Esophagus mucosa (tissue), 1 donor: Measurements from ENCODE around the gene BLM. TPM values are rescaled to one million over a fixed set of nuclear protein-coding genes. Genes with fewer than 3 reads are reported as not detected.

Source experiments
- ATAC-seq: fragments of 200-7000 bp; cut with Tn5 transposase; one replicate; pipeline ENCODE4 v1.9.1; 2020
- total RNA-seq: library from RNA; stranded (reverse); gene quantifications from one replicate; pipeline ENCODE4 v1.2.4, GENCODE V29; 2023
- donor health status: DM: yes; HTN: yes; CAD: no.

BLM gene
- total RNA-seq, 1 donor from 2014 or later: 4.3 TPM

DNA sequence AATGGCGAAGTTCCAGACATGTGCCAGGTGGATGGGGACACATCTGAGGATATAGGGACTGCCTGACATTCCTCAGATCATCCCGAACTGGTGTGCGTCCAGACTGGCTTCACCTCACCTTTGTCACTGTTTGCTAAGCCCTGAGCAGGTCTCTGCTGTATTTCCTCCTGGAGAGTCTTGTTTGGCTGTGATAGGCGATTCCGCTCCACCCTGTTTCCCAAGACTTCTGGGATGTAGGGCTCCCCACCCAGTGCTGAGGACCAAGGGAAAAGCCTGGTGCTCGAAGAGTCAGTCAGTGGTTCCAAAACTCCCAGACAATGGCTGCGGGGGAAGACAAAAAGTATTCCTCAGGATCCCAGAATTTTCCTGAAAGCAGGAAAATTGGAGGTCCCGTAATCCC is 140.2 kb downstream of the BLM start:
- no peak for ATAC-seq

DNA sequence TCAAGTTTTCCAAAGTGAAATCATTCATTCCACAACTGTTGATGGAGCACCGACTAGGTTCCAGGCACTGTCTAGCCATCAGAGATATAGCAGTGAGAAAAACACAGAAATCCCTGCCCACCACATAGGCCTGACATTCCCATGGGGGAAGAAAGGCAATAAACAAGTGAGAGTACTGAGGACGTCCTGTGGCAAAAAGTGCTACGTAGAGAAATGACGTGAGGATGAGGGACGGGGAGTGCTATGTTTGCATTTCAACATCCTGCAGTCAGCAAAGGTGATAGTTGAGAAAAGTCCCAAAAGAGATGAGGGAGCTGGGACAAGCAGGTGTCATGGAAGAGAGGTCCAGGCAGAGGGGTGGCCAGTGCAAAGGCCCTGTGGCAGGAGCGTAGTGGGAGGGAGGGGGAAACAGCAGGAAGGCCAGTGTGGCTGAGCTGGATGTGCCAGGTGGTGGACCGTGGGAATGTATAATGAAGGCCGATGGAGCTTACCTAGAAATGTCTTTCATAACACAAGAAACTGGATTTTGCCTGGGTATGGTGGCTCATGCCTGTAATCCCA is 140.8 kb downstream of the BLM start:
- no peak for ATAC-seq

DNA sequence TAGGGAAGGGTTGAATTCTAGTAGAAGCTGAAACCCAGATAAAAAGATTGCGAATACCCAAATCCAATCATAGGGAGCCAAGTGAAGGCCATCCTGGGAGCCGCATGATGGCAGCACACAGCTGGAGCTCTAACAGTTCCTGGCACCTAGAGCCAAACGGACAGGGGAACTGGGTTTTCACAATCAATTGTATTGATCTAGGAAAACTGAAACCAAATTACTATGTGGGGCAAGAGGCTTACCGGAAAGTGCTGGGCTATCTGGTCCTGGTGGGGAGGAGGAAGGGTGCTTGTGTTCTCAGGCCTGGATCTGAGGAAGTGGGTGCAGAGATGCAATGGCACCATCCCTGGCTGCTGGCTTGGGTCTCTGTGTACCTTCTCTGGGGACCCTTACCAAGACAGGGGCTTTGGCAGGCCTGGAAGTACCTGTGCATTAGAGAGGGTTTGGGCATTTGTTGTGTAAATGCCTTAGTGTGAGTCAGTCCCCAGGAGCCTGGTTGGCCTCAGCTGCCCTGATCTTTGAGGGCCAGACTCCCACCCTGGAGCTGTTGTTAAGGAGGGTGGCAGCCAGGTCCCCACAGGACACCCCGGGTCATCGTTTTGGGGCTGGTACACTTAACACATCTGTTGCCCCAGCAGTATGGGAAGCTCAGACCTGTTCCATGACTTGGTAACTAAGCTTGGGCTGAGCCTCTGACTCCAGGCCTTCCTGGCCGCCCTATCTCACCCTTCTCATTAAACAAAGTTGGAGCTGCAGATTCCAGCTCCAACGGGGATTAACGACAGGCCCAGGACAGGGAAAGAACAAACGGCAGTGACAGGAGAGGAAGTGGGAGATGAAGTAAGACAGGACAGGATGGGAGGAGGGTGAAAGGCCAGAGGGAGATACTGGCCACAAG is 142.3 kb downstream of the BLM start:
- no peak for ATAC-seq

DNA sequence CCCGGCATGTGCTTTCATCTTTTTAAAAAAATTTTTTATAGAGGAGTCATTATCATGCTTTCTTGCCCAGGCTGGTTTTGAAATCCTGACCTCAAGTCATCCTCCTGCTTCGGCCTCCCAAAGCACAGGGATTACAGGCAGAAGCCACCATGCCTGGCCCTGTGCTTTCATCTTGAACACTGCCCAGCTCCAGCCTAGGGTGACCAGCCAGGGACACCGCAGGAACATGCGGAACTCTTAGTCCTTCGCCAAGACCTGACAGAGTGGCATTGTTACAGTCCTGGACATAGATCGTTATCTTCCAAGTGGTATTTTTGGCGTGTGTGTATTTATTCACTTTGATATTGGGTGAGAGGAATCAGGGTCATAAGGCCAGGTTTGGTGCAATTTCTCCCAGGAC is 143.3 kb downstream of the BLM start:
- ATAC-seq: no peak

DNA sequence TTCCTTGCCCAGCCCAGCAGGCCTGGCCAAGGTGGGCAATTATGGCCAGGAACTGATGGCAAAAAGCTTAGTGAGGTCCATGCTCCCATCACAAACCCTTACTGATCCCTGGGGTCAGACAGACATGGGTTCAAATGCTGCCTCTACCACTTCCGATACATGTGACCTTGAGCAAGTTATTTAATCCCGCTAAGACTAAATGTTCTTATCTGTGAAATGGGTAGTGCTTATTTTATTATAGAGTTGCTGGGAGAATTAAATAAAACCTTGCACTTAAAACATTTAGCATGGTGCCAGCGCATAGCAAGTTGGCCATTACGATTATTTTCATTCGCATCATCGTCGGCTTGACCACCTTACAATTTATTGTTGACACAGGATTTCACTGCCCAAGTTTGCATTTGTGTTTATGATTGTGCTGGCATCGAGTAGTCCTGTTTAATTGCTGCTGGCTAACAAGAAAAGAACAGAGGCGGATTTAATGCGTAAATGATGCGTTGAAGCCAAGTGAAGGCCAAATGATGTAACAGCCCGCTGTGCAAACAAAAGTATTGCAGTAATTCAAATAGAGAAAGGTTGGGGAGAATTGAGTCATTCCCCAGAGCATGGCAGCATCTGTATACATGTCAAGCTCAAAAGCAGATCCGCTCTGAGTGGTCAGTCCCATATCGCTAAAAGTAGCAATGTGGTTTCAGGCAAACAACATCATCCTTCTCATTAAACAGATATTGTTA is 144.0 kb downstream of the BLM start:
- ATAC-seq: peak; percentile 67

DNA sequence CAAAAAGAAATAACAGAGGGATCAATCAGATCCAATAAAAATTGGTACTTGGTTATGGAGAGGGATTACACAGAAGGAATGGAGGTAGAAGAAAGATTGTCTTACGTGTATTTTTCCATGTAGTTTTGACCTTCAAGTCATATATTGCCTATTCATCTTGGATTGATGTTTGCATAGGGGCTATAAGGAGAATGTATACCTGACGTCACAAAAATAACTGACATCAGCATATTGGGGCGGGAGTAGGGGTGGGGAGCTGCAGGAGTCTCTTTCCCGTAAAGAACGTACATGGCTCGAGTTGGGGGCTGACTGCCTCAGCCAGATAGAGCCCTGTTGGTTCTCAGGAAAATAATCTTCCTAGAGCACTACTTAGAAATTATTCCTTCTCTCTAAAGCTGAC is 145.3 kb downstream of the BLM start:
- ATAC-seq: no peak

DNA sequence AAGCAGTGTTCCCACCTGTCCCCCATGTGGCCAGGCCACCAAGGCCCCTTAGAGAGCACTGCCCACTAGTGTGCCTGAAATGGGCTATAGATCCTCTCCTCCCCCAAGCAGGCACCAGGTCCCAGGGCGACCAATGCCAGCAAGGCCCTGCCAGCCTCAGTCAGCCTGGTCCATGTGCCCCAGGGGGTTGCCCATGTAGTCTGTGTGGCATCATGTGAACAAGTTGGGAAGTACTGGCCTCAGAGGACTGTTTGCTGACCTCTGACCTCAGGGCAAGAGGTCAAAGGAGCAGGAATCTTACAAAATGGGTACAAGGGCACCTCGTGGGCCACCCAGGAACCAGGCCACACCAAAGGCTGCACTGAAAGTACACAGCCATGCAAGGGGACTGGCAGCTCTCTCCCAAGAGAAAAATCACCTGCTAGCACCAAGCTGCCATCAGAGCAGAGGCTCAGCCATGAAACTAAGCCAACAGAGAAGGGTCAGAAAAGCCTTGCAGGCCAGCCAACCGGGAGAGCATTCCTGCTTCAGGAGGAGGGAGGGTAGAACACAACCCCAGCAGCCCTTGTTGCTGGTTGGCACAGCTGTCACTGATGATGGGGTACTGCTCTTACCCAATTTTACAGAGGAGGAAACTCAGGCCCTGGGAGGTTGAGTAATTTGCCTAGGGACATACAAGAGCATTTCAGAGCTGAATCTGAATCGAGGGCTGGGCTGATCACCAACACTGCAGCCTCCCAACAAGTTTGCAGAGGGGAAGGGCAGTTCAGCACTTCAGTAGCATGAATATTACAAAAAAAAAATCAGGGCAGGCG is 146.0 kb downstream of the BLM start:
- peak; percentile 70 for ATAC-seq

DNA sequence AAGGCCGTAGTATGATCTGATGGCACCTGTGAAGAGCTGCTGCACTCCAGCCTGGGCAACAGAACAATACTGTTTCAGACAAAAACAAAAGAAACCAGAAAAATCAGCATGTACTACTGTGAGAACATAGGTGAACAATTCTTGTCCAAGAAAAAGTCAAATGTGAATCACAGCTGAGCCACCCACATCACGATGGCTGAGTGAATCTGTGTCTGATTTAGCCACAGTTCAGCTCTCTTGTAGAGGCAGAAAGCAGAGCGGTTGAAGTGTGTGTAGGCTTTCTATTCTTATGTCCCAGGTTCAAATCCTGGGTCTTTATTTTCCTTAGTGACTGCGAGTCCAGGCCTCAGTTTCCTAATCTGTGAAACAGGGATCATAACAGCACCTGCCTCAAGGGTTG is 146.8 kb downstream of the BLM start:
- ATAC-seq: peak; percentile 1

DNA sequence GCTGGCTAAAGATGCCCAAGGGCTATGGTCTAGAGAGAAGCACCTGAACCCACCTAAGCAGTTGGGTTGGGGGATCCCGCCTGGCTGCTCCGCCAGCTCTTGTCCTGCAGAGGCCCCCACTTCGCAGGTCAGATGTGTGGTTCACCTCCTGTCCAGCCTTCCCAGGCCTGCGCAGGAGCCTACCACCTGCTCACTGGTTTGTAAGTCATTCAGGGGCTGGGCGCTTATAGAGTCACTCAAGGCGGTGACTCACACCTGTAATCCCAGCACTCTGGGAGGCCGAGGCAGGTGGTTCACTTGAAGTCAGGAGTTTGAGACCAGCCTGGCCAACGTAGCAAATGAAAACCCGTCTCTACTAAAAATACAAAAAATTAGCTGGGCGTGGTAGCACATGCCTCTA is 147.4 kb downstream of the BLM start:
- peak; percentile 40 for ATAC-seq

DNA sequence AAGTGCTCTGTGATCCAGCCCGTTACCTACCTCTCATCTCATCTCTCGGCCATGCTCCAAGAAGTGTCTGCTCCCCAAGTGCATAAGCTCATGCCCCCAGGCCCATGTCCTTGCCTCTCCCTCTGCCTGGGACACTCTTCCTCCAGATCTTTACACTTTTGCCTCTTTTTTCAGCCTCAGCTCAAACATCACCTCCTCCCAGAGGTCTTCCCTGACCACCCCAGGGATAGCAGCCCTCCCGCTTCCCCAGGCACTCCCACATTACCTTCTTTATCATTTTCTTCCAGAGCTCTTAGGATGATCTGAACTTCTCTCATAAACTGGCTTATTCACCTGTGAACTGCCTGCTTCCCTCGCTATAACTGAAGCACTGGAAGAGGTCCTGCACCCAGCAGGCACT is 148.6 kb downstream of the BLM start:
- no peak for ATAC-seq

Other genes starting within 250 kb of the BLM start
- gene CRTC3, start 187.4 kb upstream of the BLM start, total RNA-seq: 13.0 TPM
- gene FURIN, start 151.2 kb downstream of the BLM start, total RNA-seq: 30.6 TPM
- 3.8 TPM for gene FES, start 167.2 kb downstream of the BLM start, total RNA-seq
- 15.3 TPM for gene MAN2A2, start 186.0 kb downstream of the BLM start, total RNA-seq
- 10.6 TPM for gene HDDC3, start 215.2 kb downstream of the BLM start, total RNA-seq
- 48.9 TPM for gene UNC45A, start 217.9 kb downstream of the BLM start, total RNA-seq
- gene RCCD1, start 237.5 kb downstream of the BLM start, total RNA-seq: 8.8 TPM